NCI-H1694 treated with DMSO at 0.1 percent for 48 hours (cell line): Measurements from ENCODE around the gene HEPACAM2.

Source experiments
- DNase-seq: peaks from one replicate; lab custom pipeline; 2025; lab: John Stamatoyannopoulos, UW

Gene HEPACAM2

GRCh38 chr7:93147363-93147762 is 78.9 kb downstream of the HEPACAM2 start:
- DNase-seq = no peak

GRCh38 chr7:93146472-93147141 is 79.7 kb downstream of the HEPACAM2 start:
- no peak for DNase-seq

GRCh38 chr7:93146036-93146435 is 80.2 kb downstream of the HEPACAM2 start:
- no peak for DNase-seq

GRCh38 chr7:93145354-93145753 is 80.9 kb downstream of the HEPACAM2 start:
- DNase-seq = no peak

- DNase-seq = no peak
These were observed 84.1 kb downstream of the HEPACAM2 start for GRCh38 chr7:93142127-93142526.

GRCh38 chr7:93140582-93141191 is 85.6 kb downstream of the HEPACAM2 start:
- no peak for DNase-seq

- no peak for DNase-seq
These were observed 87.7 kb downstream of the HEPACAM2 start for GRCh38 chr7:93138576-93138975.
